Activated CD8-positive, alpha-beta memory T cell treated with anti-CD3 and anti-CD28 coated beads for 24 hours (primary cell): ENCODE data around the gene ZFYVE28.

ENCODE experiments used
- DNase-seq: peaks from one replicate; pipeline ENCODE4 v3.0.0-alpha.2; 2020

Gene ZFYVE28

GRCh38 chr4:2427383-2428334, 9.2 kb upstream of the ZFYVE28 start:
- no peak for DNase-seq

GRCh38 chr4:2426711-2427275, 8.3 kb upstream of the ZFYVE28 start:
- no peak for DNase-seq

GRCh38 chr4:2426069-2426397, 7.6 kb upstream of the ZFYVE28 start:
- DNase-seq: no peak

- no peak for DNase-seq
Observed at GRCh38 chr4:2425386-2426068, 7.1 kb upstream of the ZFYVE28 start.

- no peak for DNase-seq
Observed at GRCh38 chr4:2424581-2424980, 6.1 kb upstream of the ZFYVE28 start.

GRCh38 chr4:2423695-2424094, 5.2 kb upstream of the ZFYVE28 start:
- no peak for DNase-seq

- DNase-seq: no peak
Observed at GRCh38 chr4:2423066-2423465, 4.6 kb upstream of the ZFYVE28 start.

GRCh38 chr4:2421928-2422327, 3.5 kb upstream of the ZFYVE28 start:
- DNase-seq: no peak

GRCh38 chr4:2419814-2420213, 1.4 kb upstream of the ZFYVE28 start:
- DNase-seq: no peak

- DNase-seq: peak; percentile 98
Observed at GRCh38 chr4:2418650-2419571, 466 bp upstream of the ZFYVE28 start, which contains the start of gene CFAP99. Gene CFAP99 (plus strand): TSS chr4:2418955.

- peak; percentile 64 for DNase-seq
Observed at GRCh38 chr4:2417226-2417764, 1.1 kb downstream of the ZFYVE28 start.

GRCh38 chr4:2416564-2417225, 1.8 kb downstream of the ZFYVE28 start:
- DNase-seq: peak; percentile 66

GRCh38 chr4:2415881-2416563, 2.4 kb downstream of the ZFYVE28 start:
- no peak for DNase-seq

GRCh38 chr4:2415213-2415612, 3.2 kb downstream of the ZFYVE28 start:
- no peak for DNase-seq

- no peak for DNase-seq
Observed at GRCh38 chr4:2413821-2414610, 4.4 kb downstream of the ZFYVE28 start.

- peak; percentile 89 for DNase-seq
Observed at GRCh38 chr4:2412885-2413716, 5.3 kb downstream of the ZFYVE28 start.

GRCh38 chr4:2412534-2412884, 5.9 kb downstream of the ZFYVE28 start:
- DNase-seq: no peak

- DNase-seq: peak; percentile 70
Observed at GRCh38 chr4:2411786-2412510, 6.5 kb downstream of the ZFYVE28 start.

GRCh38 chr4:2409381-2409783, 9.1 kb downstream of the ZFYVE28 start:
- no peak for DNase-seq
